HG03378 (cell line): ENCODE measurements around the gene NME2.

Source experiments
- ATAC-seq: cut with Tn5 transposase; IDR thresholded peaks from one replicate; pipeline ENCODE4 v1.9.1; 2021; ENCODE audit warnings: mild to moderate bottlenecking, moderate library complexity; ENCODE audit not compliant: unreplicated experiment

NME2 gene

GRCh38 chr17:51200295-51200694 is 34.1 kb downstream of the NME2 start:
- no peak for ATAC-seq

- no peak for ATAC-seq
These were observed 34.6 kb downstream of the NME2 start for GRCh38 chr17:51200846-51201245.

DNA sequence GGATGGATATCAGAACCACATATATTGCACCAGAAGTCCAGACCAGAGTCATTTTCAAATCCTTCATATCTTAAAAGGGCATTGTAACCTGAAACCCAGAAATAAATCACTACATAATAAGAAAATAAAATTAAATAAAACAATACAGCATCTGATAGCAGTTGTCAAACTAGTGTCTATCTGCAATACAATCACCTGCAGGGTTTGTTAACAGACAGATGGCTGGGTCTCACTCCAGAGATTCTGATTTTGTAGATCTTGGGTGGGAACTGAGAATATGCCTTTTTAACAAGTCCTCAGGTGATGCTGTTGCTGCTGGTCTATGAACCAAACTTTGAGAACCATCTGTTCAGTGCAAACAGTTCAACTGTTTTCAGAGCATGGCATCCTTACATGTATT is 37.6 kb downstream of the NME2 start:
- ATAC-seq = no peak

DNA sequence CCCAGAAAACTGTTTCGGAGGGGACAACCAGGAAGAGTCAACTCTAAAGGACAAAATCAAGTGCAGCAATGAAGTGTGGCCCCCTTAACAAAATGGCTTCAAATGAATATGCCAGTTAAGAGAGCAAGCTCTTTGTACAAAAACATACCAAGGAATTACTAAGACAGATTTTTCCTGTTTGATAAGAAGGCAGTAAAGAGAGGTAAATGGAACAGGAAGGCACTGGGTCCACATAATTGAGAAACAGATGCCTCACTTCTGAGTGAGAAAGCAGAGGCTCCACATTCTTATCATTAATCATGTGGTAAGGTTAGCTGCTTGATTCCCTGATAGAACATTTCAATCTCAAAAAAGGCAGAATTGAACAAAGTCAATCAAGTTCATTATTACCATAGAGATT is 48.7 kb downstream of the NME2 start:
- ATAC-seq = no peak

GRCh38 chr17:51217946-51218345 is 51.7 kb downstream of the NME2 start:
- ATAC-seq = no peak

DNA sequence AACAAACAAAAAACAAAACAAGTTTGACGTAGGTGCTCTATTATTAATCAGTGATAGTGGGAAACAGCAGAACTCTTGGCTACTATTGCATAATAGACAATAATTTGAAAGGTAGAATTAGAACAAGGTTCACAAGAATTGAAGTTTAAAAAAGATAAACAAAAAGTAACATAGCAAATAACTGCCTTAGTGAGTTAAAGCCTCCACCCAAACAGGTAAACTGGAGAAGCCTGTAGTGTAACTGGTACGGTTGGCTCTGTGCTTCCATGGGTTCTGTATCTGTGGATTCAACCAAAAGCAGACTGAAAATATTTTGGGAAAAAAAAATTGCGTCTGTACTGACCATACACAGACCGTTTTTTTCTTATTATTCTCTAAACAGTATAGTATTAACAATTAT is 55.1 kb downstream of the NME2 start:
- no peak for ATAC-seq
